HCT116 (cell line): Measurements from ENCODE around the gene POLA2. TPM values are rescaled to one million over a fixed set of nuclear protein-coding genes. Genes with fewer than 3 reads are reported as not detected.

Source experiments
- ATAC-seq: fragments of 200-7000 bp; cut with Tn5 transposase; 2 replicates; pipeline ENCODE4 v1.9.1; 2020; ENCODE audit warnings: mild to moderate bottlenecking, moderate library complexity
- BruUV-seq: library from RNA; stranded (reverse); fragments of 400-500 nt; replicated peaks from 2 replicates; lab custom pipeline; 2021; lab: Mats Ljungman, UMichigan
- CTCF ChIA-PET: fragments of 300-600 bp; sonication (Branson Sonifier 250); formaldehyde crosslinking; loops from one replicate; lab custom pipeline; 2021; ENCODE audit warnings: antibody characterized with exemption; lab: Charles Lee
- POLR2A ChIA-PET: fragments of 300-600, 350-600 bp; sonication (Branson Sonifier 250); formaldehyde crosslinking; loops from one replicate; lab custom pipeline; 2021; ENCODE audit warnings: antibody characterized with exemption; lab: Charles Lee
- RAD21 ChIA-PET, 2 experiments: fragments of 300-600 bp; sonication (Branson Sonifier 250); formaldehyde crosslinking; loops; one replicate each; lab custom pipeline; 2023; ENCODE audit warnings: low total read pairs in 2 of 2; ENCODE audit not compliant: uncharacterized antibody in 2 of 2, unreplicated experiment in 2 of 2, low non-redundant PET in 1 of 2; lab: Charles Lee
- DNase-seq: peaks from one replicate; pipeline ENCODE4 v3.0.0-alpha.2; 2010; ENCODE audit warnings: low read depth, low spot score
- H2AFZ ChIP-seq: fragments of 200-600 bp; shearing (Covaris generic), sonication (generic); 2 replicates; pipeline ENCODE4 v1.6.1; 2017; ENCODE audit warnings: low read depth, mixed run types, mixed read lengths, antibody characterized with exemption, low read length; ENCODE audit not compliant: poor library complexity, severe bottlenecking
- H3K27ac ChIP-seq: 2 replicates; pipeline ENCODE4 v1.5.1; 2012; ENCODE audit warnings: low read depth, low read length
- H3K27me3 ChIP-seq: fragments of 200-600 bp; sonication (generic); 2 replicates; pipeline ENCODE4 v1.6.1; 2016; ENCODE audit warnings: mixed run types, low read length, mixed read lengths; ENCODE audit not compliant: insufficient read depth
- H3K36me3 ChIP-seq, 2 experiments: fragments of 200-500 bp in 1 of 2; fragments of 200-600 bp in 1 of 2; sonication (Bioruptor generic) in 1 of 2; sonication (generic) in 1 of 2; 2 replicates each; pipeline versions ENCODE4 v1.5.1 to v1.6.1; 2014 to 2016; ENCODE audit warnings: low read length in 2 of 2, inconsistent platforms in 1 of 2, mixed read lengths in 1 of 2, mixed run types in 1 of 2; ENCODE audit not compliant: insufficient read depth in 2 of 2, control insufficient read depth in 1 of 2
- H3K4me1 ChIP-seq, 2 experiments: fragments of 200-600 bp in 1 of 2; sonication (generic) in 1 of 2; 2 replicates each; pipeline versions ENCODE4 v1.5.1 to v1.6.1; 2012 to 2017; ENCODE audit warnings: low read length in 2 of 2, inconsistent platforms in 1 of 2, mild to moderate bottlenecking in 1 of 2, mixed read lengths in 1 of 2, mixed run types in 1 of 2, moderate library complexity in 1 of 2; ENCODE audit not compliant: insufficient read depth in 2 of 2, control insufficient read depth in 1 of 2
- H3K4me2 ChIP-seq: fragments of 200-600 bp; sonication (generic); 2 replicates; pipeline ENCODE4 v1.6.1; 2017; ENCODE audit warnings: mixed run types, low read length, mixed read lengths
- H3K4me3 ChIP-seq, 2 experiments: fragments of 200-600 bp in 1 of 2; sonication (generic) in 1 of 2; replicated peaks in 1 of 2; 2 replicates each; pipeline ENCODE4 v1.5.1; 2011 to 2016; ENCODE audit warnings: low read length in 2 of 2, control low read depth in 1 of 2, low read depth in 1 of 2, mild to moderate bottlenecking in 1 of 2, mixed read lengths in 1 of 2, mixed run types in 1 of 2
- H3K79me2 ChIP-seq: fragments of 200-600 bp; sonication (generic); 2 replicates; pipeline ENCODE4 v1.6.1; 2017; ENCODE audit warnings: mild to moderate bottlenecking, mixed run types, low read length, moderate library complexity, mixed read lengths; ENCODE audit not compliant: insufficient read depth
- H3K9ac ChIP-seq: fragments of 200-600 bp; sonication (generic); 2 replicates; pipeline ENCODE4 v1.6.1; 2016; ENCODE audit warnings: low read length, mixed read lengths
- H3K9me2 ChIP-seq: fragments of 200-600 bp; sonication (generic), shearing (Covaris generic); 2 replicates; pipeline ENCODE4 v1.6.1; 2017; ENCODE audit warnings: mixed run types, mild to moderate bottlenecking, moderate library complexity; ENCODE audit not compliant: insufficient read depth
- H3K9me3 ChIP-seq, 2 experiments: fragments of 200-500 bp in 1 of 2; fragments of 200-600 bp in 1 of 2; sonication (Bioruptor generic) in 1 of 2; sonication (generic) in 1 of 2; 2 replicates each; pipeline ENCODE4 v1.6.1; 2014 to 2017; ENCODE audit warnings: low read length in 2 of 2, mixed read lengths in 2 of 2, inconsistent platforms in 1 of 2, low read depth in 1 of 2, mild to moderate bottlenecking in 1 of 2, mixed run types in 1 of 2, moderate library complexity in 1 of 2; ENCODE audit not compliant: control insufficient read depth in 1 of 2, insufficient read depth in 1 of 2
- H4K20me1 ChIP-seq: fragments of 200-600 bp; sonication (generic), shearing (Covaris generic); 2 replicates; pipeline ENCODE4 v1.6.1; 2017; ENCODE audit warnings: mixed run types, mild to moderate bottlenecking, moderate library complexity; ENCODE audit not compliant: insufficient read depth
- CBX3 ChIP-seq: IDR thresholded peaks from 2 replicates; pipeline ENCODE4 v1.6.1; 2012; ENCODE audit warnings: low read depth
- CEBPB ChIP-seq: IDR thresholded peaks from 2 replicates; pipeline ENCODE4 v1.6.1; 2012; ENCODE audit warnings: low read depth
- CTCF ChIP-seq, 3 experiments: fragments of 200-600 bp in 1 of 3; sonication (generic) in 1 of 3; IDR thresholded peaks in 2 of 3; conservative IDR thresholded peaks in 1 of 3; 2 replicates each; pipeline ENCODE4 v1.5.1; 2012 to 2017; ENCODE audit warnings: low read depth in 2 of 3, low read length in 2 of 3, antibody characterized with exemption in 1 of 3, borderline replicate concordance in 1 of 3, control low read depth in 1 of 3, mild to moderate bottlenecking in 1 of 3, mixed read lengths in 1 of 3, mixed run types in 1 of 3, moderate library complexity in 1 of 3; ENCODE audit not compliant: insufficient read depth in 1 of 3
- EGR1 ChIP-seq: IDR thresholded peaks from 2 replicates; pipeline ENCODE4 v1.6.1; 2012; ENCODE audit warnings: low read depth
- EZH2 ChIP-seq: fragments of 200-600 bp; sonication (generic); IDR thresholded peaks from 2 replicates; pipeline ENCODE4 v1.6.1; 2017; ENCODE audit warnings: antibody characterized with exemption, mixed run types
- EZH2phosphoT487 ChIP-seq: fragments of 200-600 bp; IDR thresholded peaks from 2 replicates; pipeline ENCODE4 v1.6.1; 2018; ENCODE audit warnings: antibody characterized with exemption, borderline replicate concordance
- FOSL1 ChIP-seq: IDR thresholded peaks from 2 replicates; pipeline ENCODE4 v1.6.1; 2012; ENCODE audit warnings: low read depth
- JUND ChIP-seq: IDR thresholded peaks from 2 replicates; pipeline ENCODE4 v1.6.1; 2012
- MAX ChIP-seq: IDR thresholded peaks from 2 replicates; pipeline ENCODE4 v1.6.1; 2012
- POLR2AphosphoS5 ChIP-seq: IDR thresholded peaks from 2 replicates; pipeline ENCODE4 v1.6.1; 2011; ENCODE audit warnings: mild to moderate bottlenecking, low read depth, low read length, moderate library complexity
- RAD21 ChIP-seq: IDR thresholded peaks from 2 replicates; pipeline ENCODE4 v1.6.1; 2012; ENCODE audit warnings: low read depth, mild to moderate bottlenecking
- SIN3A ChIP-seq: IDR thresholded peaks from 2 replicates; pipeline ENCODE4 v1.6.1; 2012; ENCODE audit warnings: low read depth
- SRF ChIP-seq: IDR thresholded peaks from 2 replicates; pipeline ENCODE4 v1.6.1; 2012; ENCODE audit warnings: low read depth
- TCF7L2 ChIP-seq: IDR thresholded peaks from 2 replicates; pipeline ENCODE4 v1.7.0; 2011; ENCODE audit warnings: borderline replicate concordance, inconsistent platforms; ENCODE audit not compliant: insufficient read depth, insufficient read length; ENCODE audit errors: extremely low read depth
- YY1 ChIP-seq: IDR thresholded peaks from 2 replicates; pipeline ENCODE4 v1.6.1; 2011; ENCODE audit warnings: low read length, low read depth, moderate library complexity, mild to moderate bottlenecking; ENCODE audit not compliant: insufficient replicate concordance; ENCODE audit errors: extremely low read depth
- ZFX ChIP-seq: fragments of 450-650 bp; IDR thresholded peaks from 2 replicates; pipeline ENCODE4 v1.6.1; 2017
- ZNF274 ChIP-seq: fragments of 200-500 bp; sonication (Bioruptor generic); IDR thresholded peaks from 2 replicates; pipeline ENCODE4 v1.6.1; 2014; ENCODE audit warnings: mild to moderate bottlenecking, low read depth, low read length, inconsistent platforms
- intact Hi-C: fragments of 100-400 bp; cut with micrococcal nuclease; formaldehyde crosslinking; loops from 2 replicates; pipeline ENCODE4 v1.10.0; 2022
- total RNA-seq: library from RNA; stranded (reverse); gene quantifications from one replicate; pipeline ENCODE4 v1.2.1, GENCODE V29; 2021; ENCODE audit not compliant: unreplicated experiment
- TF ChIP-seq, protein P1 (sequence below): IDR thresholded peaks from 2 replicates; pipeline ENCODE4 v1.6.1; 2012

Gene POLA2
- total RNA-seq, 1 experiment from 2014 or later: 20.0 TPM

DNA sequence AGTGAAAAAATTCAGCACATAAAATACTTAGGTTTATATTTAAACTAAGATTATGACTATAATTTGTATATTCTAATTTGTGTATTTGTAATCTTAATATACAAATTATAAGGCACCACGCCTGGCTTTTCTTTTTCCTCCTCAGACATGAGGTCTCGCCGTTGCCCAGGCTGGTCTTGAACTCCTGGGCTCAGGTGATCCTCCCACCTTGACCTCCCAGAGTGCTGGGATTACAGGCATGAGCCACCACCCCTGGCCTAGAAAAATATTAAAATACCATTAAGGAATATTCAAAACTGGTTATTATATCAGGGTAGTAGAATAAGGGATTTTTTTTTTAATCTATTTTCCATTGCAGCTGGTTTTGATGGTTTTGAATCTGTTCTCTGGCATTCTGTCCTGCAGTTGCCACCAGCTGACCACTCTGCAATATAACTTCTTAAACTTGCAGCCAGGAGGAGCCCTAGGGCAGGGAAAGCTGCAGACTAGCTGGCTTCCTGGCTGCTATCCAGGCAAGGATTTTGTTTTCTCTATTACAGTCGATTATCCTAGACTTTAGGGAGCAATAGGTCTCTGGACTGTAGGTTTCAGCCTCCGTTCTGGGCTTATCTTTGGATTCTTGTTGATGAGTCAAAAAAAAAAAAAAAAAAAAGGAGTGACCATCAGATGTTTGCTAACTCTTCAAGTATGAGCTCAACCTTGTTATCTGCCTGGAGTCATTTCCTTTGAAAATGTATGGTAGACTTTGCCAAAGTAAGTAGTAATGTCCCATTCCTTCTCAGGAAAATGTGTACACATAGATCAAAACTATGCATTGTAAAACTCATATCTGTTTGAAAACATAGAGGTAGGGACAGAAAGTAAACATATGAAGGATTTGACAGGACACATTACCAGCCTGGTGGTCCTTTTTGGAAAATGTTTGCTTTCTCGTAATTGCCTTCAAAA, 13.2 kb downstream of the POLA2 start:
- no TSS peak for BruUV-seq
- Histone ChIP-seq H3K27me3 (no peaks in the 10 kb centered on the region), H3K9me2 (no peaks in the 10 kb centered on the region), H3K4me2 (no peak overlapping the region), H3K36me3 (peaks cover 10 to 32% of the 10 kb centered on the region in 2 experiments; a peak in 3 of 4 replicates), H2AFZ (no peak overlapping the region), H3K79me2 (no peaks in the 10 kb centered on the region), H3K4me1 (peaks cover 20 to 38% of the 10 kb centered on the region in 2 experiments), H3K27ac (no peak overlapping the region), H4K20me1 (no peaks in the 10 kb centered on the region), H3K9me3 (no peaks in the 10 kb centered on the region), H3K4me3 (no peak overlapping the region), H3K9ac (no peak overlapping the region)
- ATAC-seq (peak; percentile 71), DNase-seq (peak; percentile 68)
- intact Hi-C loops: loop anchor here (1.0 kb wide), 3 partner anchors 40 to 235 kb away; no protein-coding TSS in a partner anchor
- TF ChIP-seq TCF7L2 (no peak), YY1 (no peak), POLR2AphosphoS5 (peak; percentile 69), FOSL1 (no peak), CEBPB (no peak), SRF (0 out of 2 replicates have a peak, but pooled peaks have one; percentile 35), RAD21 (peak; percentile 99), EZH2 (no peak), SIN3A (0 out of 2 replicates have a peak, but pooled peaks have one; percentile 29), ZNF274 (no peak), ZFX (no peak), CBX3 (no peak; the same call in 1 of the 2 replicates), EGR1 (no peak), JUND (no peak; the same call in 1 of the 2 replicates), CTCF (IDR thresholded peaks at IDR 0.05 in 2 of 3, conservative IDR thresholded peaks at IDR 0.05 in 1 of 3; ENCODE audit: borderline replicate concordance in 1 of 3, insufficient read depth in 1 of 3, low read depth in 2 of 3, low read length in 2 of 3) (peak; percentile 67 to 97 (median 82); a peak in 5 of 6 replicates), EZH2phosphoT487 (no peak), MAX (peak; percentile 22; the same call in 1 of the 2 replicates)
- TF ChIP-seq, protein P1, sequence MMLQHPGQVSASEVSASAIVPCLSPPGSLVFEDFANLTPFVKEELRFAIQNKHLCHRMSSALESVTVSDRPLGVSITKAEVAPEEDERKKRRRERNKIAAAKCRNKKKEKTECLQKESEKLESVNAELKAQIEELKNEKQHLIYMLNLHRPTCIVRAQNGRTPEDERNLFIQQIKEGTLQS: no peak
- RAD21 ChIA-PET: interaction anchor here (0.6 to 1.9 kb wide), 9 partner anchors 31 to 62 kb away, joined by 3 to 27 read pairs (median 6); partner anchors contain the start of genes CDC42EP2 (in 2 of the 2) and DPF2 (in 1 of the 2)
- CTCF ChIA-PET: interaction anchor here (0.7 to 7.1 kb wide), 12 partner anchors 9 to 236 kb away, joined by 3 to 202 read pairs (median 10); partner anchors contain the start of genes CDC42EP2, DPF2, NEAT1 and POLA2
- POLR2A ChIA-PET: interaction anchor here (0.6 to 2.8 kb wide), 12 partner anchors 36 to 236 kb away, joined by 3 to 16 read pairs (median 4); partner anchors contain the start of genes CDC42EP2, DPF2 and NEAT1
